Spleen (tissue), 7 donors: ENCODE data around the gene AHNAK.
A peak's percentile ranks its signal among the peaks of the same experiment; 100 is the strongest.

Source experiments
- POLR2AphosphoS5 ChIP-seq, 3 donors: sonication (generic); formaldehyde crosslinking; IDR thresholded peaks; one replicate each; pipeline ENCODE4 v1.5.1; 2017; ENCODE audit warnings: antibody characterized with exemption in 3 of 3
- TF ChIP-seq, protein P1 (sequence below), 11 experiments: fragments of 200-600 bp in 7 of 11; fragments of 450-650 bp in 4 of 11; sonication (generic) in 4 of 11; IDR thresholded peaks in 8 of 11; conservative IDR thresholded peaks in 3 of 11; 1 replicate in 7 of 11; 2 replicates in 4 of 11; pipeline versions ENCODE4 v1.4.0 to v1.8.0; 2016 to 2021; ENCODE audit warnings: antibody characterized with exemption in 11 of 11, inconsistent platforms in 4 of 11, mild to moderate bottlenecking in 1 of 11
- donor health status: DM: no; HTN: no; CAD: no; lungs with moderate emphysema.
- donor health status: DM: no; HTN: no; CAD: no.
- donor health status: DM: no; HTN: no; CAD: no.

GRCh38 chr11:62556875-62557631 lies 10.4 kb upstream of the AHNAK start:
- TF ChIP-seq, protein P1, sequence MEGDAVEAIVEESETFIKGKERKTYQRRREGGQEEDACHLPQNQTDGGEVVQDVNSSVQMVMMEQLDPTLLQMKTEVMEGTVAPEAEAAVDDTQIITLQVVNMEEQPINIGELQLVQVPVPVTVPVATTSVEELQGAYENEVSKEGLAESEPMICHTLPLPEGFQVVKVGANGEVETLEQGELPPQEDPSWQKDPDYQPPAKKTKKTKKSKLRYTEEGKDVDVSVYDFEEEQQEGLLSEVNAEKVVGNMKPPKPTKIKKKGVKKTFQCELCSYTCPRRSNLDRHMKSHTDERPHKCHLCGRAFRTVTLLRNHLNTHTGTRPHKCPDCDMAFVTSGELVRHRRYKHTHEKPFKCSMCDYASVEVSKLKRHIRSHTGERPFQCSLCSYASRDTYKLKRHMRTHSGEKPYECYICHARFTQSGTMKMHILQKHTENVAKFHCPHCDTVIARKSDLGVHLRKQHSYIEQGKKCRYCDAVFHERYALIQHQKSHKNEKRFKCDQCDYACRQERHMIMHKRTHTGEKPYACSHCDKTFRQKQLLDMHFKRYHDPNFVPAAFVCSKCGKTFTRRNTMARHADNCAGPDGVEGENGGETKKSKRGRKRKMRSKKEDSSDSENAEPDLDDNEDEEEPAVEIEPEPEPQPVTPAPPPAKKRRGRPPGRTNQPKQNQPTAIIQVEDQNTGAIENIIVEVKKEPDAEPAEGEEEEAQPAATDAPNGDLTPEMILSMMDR (IDR thresholded peaks at IDR 0.05 in 8 of 11, conservative IDR thresholded peaks at IDR 0.05 in 3 of 11): no peak
- peak in 1 of 3 donors; percentile 57 for TF ChIP-seq POLR2AphosphoS5 (IDR thresholded peaks at IDR 0.05)
